ENCODE measurements around the gene SRGN.

- TF ChIP-seq POLR2A (IDR thresholded peaks at IDR 0.05) (no peak), CTCF (IDR thresholded peaks at IDR 0.05) (no peak)
These were observed 32.0 kb downstream of the SRGN start for GRCh38 chr10:69119896-69120295.

All from heart left ventricle (tissue), 13 donors.